HEK293T (cell line): ENCODE results near the gene THRB.

Experiments used
- ARNT ChIP-seq: fragments of 450-650 bp; IDR thresholded peaks from 2 replicates; pipeline ENCODE4 v1.6.1; 2017; ENCODE audit warnings: mild to moderate bottlenecking
- BHLHE40 ChIP-seq: fragments of 450-650 bp; IDR thresholded peaks from 2 replicates; pipeline ENCODE4 v1.6.1; 2016; ENCODE audit warnings: mild to moderate bottlenecking, moderate library complexity, borderline replicate concordance
- ELF4 ChIP-seq: fragments of 450-650 bp; IDR thresholded peaks from 2 replicates; pipeline ENCODE4 v1.6.1; 2017; ENCODE audit warnings: antibody characterized with exemption
- FOXM1 ChIP-seq: fragments of 450-650 bp; IDR thresholded peaks from 2 replicates; pipeline ENCODE4 v1.6.1; 2017; ENCODE audit warnings: mild to moderate bottlenecking, borderline replicate concordance
- HDGF ChIP-seq: fragments of 450-650 bp; IDR thresholded peaks from 2 replicates; pipeline ENCODE4 v1.6.1; 2017; ENCODE audit warnings: antibody characterized with exemption, borderline replicate concordance
- PKNOX1 ChIP-seq: fragments of 450-650 bp; IDR thresholded peaks from 2 replicates; pipeline ENCODE4 v1.6.1; 2016
- SP1 ChIP-seq: fragments of 450-650 bp; IDR thresholded peaks from 2 replicates; pipeline ENCODE4 v1.6.1; 2017

GRCh38 chr3:24368605-24369004, 126.0 kb downstream of the THRB start:
- TF ChIP-seq SP1 (no peak), ARNT (no peak), ELF4 (no peak), BHLHE40 (no peak), PKNOX1 (no peak), HDGF (no peak), FOXM1 (no peak)
